ENCODE results near the gene GNGT1.

Gene GNGT1

GRCh38 chr7:93943816-93944540 is 37.6 kb downstream of the GNGT1 start:
- DNase-seq (ENCODE audit: low spot score), result no peak

DNA sequence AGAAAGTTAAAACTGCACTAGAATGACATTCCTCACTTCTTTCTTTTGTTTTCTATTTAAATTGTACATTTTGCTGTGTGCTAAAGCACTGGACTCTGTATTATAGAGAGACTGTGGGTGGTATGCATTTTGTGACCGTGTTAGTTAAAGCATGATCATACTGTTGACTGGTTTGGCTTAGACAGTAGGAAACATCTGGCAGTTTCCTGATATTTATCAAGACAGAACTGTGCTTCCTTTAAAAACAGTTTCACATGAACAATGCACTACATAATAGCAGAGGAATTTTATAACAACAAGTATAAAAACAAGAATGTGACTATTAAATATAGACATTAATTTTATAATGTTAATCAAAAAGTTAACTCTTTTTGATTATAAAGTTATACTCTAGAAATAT is 38.3 kb downstream of the GNGT1 start:
- peak; percentile 33 for DNase-seq (ENCODE audit: low spot score)

DNA sequence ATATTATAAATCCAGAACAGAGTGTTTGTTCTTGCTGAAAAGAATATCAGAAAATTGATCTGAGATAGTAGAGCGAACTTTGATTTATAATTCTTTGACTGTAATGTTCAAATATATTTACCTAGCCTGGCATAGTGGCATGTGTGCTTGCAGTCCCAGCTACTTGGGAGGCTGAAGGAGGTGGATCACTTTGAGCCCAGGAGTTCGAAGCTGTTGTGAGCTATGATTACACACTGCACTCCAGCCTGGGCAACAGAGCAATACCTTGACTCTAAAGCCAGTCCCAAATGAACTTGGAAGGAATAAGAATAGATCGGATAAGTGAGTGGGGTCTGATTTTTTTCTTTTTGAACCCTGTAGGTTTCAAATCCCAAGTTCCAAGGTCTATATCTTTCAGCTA is 38.7 kb downstream of the GNGT1 start:
- no peak for DNase-seq (ENCODE audit: low spot score)

- DNase-seq (ENCODE audit: low spot score), result no peak
These were observed 39.6 kb downstream of the GNGT1 start for GRCh38 chr7:93945756-93946535.

DNA sequence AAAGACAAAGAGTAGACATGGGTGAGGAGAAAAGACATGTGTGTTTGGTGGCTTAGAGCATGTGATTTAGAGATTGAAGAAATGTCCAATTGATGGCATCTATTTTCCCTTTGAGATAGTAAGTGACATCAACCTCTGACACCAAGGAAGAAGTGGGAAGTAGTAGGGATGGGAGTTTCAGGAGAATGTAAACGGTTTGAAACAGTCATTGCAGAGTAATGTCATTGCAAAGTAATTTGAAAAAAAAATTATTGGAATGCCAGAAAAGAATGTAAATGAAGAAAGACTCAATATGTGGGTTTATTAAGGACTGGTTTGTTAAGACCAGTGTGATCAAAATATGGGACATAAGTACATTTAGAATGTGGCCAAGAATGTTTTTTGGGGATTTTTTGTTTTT is 41.7 kb downstream of the GNGT1 start:
- DNase-seq (ENCODE audit: low spot score), result peak; percentile 34

DNA sequence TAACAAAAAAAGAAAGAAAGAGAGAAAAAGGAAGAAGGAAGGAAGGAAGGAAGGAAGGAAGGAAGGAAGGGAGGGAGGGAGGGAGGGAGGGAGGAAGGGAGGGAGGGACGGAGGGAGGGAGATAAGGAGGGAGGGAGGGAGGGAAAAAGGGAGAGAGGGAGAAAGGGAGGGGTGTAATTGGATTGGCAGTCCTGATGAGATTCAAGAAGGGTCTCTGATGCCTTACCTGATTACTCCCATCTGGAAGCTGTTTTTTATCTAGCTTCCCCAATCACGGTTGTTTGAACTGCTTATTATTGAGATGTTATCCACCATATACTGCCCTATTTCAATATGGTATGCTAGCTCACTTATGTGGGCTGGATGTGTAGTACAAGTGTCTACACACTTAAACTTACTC is 42.5 kb downstream of the GNGT1 start:
- no peak for DNase-seq (ENCODE audit: low spot score)

DNA sequence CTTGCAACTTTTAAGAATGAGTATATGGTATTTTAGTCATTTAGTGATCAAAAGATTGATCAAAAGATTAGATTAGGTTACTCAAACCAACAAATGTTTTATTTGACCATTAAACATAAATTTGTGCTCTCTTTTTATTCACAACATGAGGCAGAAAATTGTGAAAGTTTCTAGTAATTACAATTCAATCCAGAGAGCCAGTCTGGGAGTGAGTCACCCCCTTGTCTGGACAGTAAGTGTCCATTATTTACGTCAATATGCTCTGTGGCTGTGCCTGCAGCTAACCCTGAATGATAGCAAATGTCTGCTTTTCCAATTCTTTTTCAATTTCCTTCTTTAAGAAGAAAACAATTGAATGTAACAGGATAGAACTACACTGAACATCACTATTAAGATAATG is 43.1 kb downstream of the GNGT1 start:
- DNase-seq (ENCODE audit: low spot score), result peak; percentile 80

GRCh38 chr7:93955304-93955703 is 48.9 kb downstream of the GNGT1 start:
- DNase-seq (ENCODE audit: low spot score), result no peak

DNA sequence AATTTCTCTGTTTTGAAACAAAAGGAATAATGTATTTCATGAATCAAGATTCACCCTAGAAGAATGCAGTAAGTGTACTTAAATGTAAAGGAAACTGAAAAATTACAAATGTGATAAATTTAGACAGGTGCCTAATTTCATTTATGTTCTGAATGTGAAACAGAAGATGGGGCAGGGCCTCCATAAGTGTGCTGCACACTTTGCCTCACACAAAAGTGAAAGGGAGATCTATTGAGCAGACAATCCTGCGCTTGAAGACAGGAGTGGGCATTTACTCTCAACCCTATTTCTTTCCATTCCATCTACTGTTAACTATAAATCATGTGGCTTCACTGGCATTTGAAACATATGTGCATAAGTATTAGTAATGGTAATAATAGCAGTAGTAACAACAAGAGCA is 51.4 kb downstream of the GNGT1 start:
- DNase-seq (ENCODE audit: low spot score), result no peak

DNA sequence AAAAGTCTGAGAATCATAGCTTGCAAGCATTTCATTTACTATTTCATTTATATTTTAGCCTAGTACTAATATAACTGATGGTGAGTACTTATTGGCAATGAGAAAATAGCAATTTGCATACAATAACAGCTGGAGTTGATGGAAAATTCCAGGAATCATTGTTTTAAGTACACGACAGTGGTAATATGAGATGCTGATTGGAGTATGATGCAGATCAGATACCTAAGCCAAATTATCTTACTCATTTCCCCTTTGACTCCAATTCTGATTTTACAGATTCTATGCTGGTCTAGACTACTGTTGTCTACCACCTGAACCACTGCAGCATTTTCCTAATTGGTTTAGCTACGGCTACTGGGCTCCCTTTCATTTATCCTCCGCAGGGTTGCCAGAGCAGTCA is 51.8 kb downstream of the GNGT1 start:
- no peak for DNase-seq (ENCODE audit: low spot score)

GRCh38 chr7:93958651-93959050 is 52.3 kb downstream of the GNGT1 start:
- DNase-seq (ENCODE audit: low spot score), result no peak
